ENCODE results near the gene NAA35.

DNA sequence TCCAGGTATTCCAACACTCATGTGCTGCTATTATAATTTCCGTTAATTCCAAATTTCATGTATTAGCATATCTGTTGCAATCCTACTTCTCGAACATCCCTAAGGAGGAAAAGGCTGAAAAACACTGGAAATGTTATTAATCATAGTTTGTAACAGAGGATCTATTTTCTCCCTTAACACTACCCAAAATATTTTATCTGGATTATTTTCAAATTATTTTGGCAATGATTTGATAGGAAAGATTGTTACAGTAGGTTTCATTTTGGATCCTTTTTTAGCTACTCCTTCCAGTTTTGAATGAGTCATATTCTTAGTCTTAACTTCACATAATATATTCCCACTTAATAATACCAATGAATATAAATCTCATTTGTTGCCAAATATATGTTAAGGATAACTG lies 13.9 kb upstream of the NAA35 start:
- TF ChIP-seq SNAI2 (CRISPR knock-in tag; IDR thresholded peaks at IDR 0.05): no peak
- TF ChIP-seq, protein P1, sequence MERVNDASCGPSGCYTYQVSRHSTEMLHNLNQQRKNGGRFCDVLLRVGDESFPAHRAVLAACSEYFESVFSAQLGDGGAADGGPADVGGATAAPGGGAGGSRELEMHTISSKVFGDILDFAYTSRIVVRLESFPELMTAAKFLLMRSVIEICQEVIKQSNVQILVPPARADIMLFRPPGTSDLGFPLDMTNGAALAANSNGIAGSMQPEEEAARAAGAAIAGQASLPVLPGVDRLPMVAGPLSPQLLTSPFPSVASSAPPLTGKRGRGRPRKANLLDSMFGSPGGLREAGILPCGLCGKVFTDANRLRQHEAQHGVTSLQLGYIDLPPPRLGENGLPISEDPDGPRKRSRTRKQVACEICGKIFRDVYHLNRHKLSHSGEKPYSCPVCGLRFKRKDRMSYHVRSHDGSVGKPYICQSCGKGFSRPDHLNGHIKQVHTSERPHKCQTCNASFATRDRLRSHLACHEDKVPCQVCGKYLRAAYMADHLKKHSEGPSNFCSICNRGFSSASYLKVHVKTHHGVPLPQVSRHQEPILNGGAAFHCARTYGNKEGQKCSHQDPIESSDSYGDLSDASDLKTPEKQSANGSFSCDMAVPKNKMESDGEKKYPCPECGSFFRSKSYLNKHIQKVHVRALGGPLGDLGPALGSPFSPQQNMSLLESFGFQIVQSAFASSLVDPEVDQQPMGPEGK (CRISPR knock-in tag; IDR thresholded peaks at IDR 0.05; ENCODE audit: borderline replicate concordance): no peak
- no peak for TF ChIP-seq PPARA (CRISPR knock-in tag; IDR thresholded peaks at IDR 0.05; ENCODE audit: borderline replicate concordance)
- no peak for TF ChIP-seq ZC3H10 (CRISPR knock-in tag; IDR thresholded peaks at IDR 0.05)
- TF ChIP-seq ZNF565 (CRISPR knock-in tag; conservative IDR thresholded peaks at IDR 0.05; ENCODE audit: low read depth): no peak
- no peak for TF ChIP-seq ZFP3 (CRISPR knock-in tag; IDR thresholded peaks at IDR 0.05)
